Measurements from ENCODE around the gene IRGQ. TPM values are rescaled to one million over a fixed set of nuclear protein-coding genes. Genes with fewer than 3 reads are reported as not detected.

Gene IRGQ
- total RNA-seq, 1 donor from 2014 or later, result 13.1 TPM

DNA sequence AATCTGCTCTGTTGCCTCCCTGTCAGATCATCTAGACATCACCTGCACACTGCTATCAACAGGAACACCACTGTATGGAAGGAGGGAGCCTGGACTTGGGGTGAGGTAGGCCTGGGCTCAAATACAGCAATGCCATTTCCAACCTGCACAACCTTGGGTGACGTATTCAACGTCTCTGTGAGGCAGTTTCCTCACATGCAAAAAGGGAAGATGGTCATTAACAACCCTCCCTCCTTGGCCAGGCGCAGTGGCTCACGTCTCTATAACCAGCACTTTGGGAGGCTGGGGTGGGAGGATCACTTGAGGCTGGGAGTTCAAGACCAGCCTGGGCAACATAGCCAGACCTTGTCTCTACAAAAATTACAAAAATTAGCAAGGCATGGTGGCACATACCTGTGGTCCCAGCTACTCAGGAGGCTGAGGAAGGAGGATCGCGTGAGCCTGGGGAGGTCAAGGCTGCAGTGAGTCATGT, 33.7 kb downstream of the IRGQ start:
- ChIA-PET POLR2A (interaction anchor here (0.7 to 2.2 kb wide), 3 partner anchors 13 to 41 kb away, joined by 4 to 7 read pairs (median 6); partner anchors contain the start of genes IRGQ and XRCC1), CTCF (interaction anchor here (0.9 kb wide), 1 partner anchor 33 kb away, joined by 3 read pairs; no protein-coding TSS in a partner anchor)
- Mint-ChIP-seq H3K4me3 (peak overlapping the region; percentile 56), H3K36me3 (ENCODE audit: low read depth) (peaks cover 27% of the 10 kb centered on the region), H3K27me3 (no peaks in the 10 kb centered on the region), H3K4me1 (peaks cover 58% of the 10 kb centered on the region), H3K9me3 (no peaks in the 10 kb centered on the region), H3K27ac (peak overlapping the region; percentile 93)
- ATAC-seq (ENCODE audit: low read depth) (no peak), DNase-seq (peak; percentile 34)
- TF ChIP-seq, protein P1, sequence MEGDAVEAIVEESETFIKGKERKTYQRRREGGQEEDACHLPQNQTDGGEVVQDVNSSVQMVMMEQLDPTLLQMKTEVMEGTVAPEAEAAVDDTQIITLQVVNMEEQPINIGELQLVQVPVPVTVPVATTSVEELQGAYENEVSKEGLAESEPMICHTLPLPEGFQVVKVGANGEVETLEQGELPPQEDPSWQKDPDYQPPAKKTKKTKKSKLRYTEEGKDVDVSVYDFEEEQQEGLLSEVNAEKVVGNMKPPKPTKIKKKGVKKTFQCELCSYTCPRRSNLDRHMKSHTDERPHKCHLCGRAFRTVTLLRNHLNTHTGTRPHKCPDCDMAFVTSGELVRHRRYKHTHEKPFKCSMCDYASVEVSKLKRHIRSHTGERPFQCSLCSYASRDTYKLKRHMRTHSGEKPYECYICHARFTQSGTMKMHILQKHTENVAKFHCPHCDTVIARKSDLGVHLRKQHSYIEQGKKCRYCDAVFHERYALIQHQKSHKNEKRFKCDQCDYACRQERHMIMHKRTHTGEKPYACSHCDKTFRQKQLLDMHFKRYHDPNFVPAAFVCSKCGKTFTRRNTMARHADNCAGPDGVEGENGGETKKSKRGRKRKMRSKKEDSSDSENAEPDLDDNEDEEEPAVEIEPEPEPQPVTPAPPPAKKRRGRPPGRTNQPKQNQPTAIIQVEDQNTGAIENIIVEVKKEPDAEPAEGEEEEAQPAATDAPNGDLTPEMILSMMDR (IDR thresholded peaks at IDR 0.05), result no peak
- intact Hi-C loops (cut with micrococcal nuclease), result loop anchor here (1.0 to 10.0 kb wide), 6 partner anchors 13 to 223 kb away; partner anchors contain the start of genes IRGQ, KCNN4, PINLYP and XRCC1

DNA sequence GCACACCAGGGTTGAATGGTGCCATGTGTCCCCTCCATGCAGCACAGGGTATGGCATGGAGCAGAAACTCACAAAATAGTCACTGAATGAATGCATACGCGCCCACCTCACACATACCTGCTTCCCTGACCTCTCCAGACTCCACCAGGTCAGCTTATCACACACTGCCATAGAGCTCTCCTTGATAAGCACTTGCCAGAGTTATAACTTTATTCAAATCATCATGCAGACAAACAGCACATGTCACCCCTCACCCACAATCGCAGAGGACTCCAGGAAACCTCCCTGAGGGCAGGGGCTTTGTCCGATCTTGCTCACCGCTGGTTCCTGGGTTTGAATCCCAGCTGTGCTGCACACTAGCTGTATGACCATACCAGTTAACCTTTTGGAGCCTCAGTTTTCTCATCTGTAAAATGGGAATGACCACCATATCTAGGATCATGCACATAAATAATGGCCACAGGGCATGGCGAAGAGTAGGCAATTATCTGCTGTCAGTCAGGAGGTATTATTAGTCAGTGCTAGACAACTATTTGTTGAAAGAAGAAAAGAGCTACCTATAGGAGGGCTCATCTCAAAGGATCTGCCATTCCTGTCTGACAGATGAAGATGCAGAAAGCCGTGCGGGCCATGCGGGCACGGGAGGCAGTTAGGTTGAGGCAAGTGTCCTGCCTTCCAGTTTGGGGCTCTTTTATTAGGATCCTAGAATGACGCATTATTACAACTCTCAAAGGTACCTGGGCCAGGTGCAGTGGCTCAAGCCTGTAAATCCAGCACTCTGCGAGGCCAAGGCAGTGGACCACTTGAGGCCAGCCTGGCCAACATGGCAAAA, 34.6 kb downstream of the IRGQ start:
- no peak for ATAC-seq (ENCODE audit: low read depth)
- no peak for DNase-seq
- intact Hi-C loops (cut with micrococcal nuclease), result loop anchor here (10.0 kb wide), 1 partner anchor 223 kb away; the partner anchor contains the start of gene KCNN4
- TF ChIP-seq, protein P1 (IDR thresholded peaks at IDR 0.05), result no peak
- CTCF ChIA-PET, result interaction anchor here (1.0 kb wide), 1 partner anchor 114 kb away, joined by 3 read pairs; no protein-coding TSS in a partner anchor
- Mint-ChIP-seq H3K4me1 (peaks cover 56% of the 10 kb centered on the region), H3K27ac (peak overlapping the region; percentile 93), H3K36me3 (ENCODE audit: low read depth) (peaks cover 26% of the 10 kb centered on the region), H3K9me3 (no peaks in the 10 kb centered on the region), H3K4me3 (no peak overlapping the region), H3K27me3 (no peaks in the 10 kb centered on the region)
- POLR2A ChIA-PET, result interaction anchor here (0.7 to 2.2 kb wide), 3 partner anchors 14 to 42 kb away, joined by 4 to 7 read pairs (median 6); partner anchors contain the start of gene XRCC1

DNA sequence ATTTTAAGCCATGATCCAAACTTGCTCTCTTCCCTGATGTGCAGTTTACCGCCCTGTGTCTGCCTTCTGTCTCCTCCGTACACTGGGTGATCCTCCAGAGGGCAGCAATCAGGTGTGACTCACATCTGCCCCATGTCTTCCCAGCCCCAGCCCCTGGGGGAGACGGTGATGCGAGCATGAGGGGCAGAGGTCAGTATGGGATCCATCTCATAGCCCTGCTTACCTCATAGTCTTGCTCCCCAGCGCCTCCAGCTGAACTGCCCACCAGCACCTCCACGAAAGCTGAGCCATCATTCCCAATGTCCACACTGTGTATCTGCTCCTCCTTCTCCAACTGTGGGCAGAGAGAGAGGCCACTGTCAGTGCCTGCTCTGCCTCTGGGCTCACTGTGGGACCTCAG, 35.2 kb downstream of the IRGQ start:
- Mint-ChIP-seq H3K4me3 (no peak overlapping the region), H3K27me3 (no peaks in the 10 kb centered on the region), H3K9me3 (no peaks in the 10 kb centered on the region), H3K27ac (peak overlapping the region; percentile 93), H3K36me3 (ENCODE audit: low read depth) (peaks cover 26% of the 10 kb centered on the region), H3K4me1 (peaks cover 56% of the 10 kb centered on the region)
- DNase-seq (no peak), ATAC-seq (ENCODE audit: low read depth) (no peak)
- TF ChIP-seq, protein P1 (IDR thresholded peaks at IDR 0.05), result no peak
- ChIA-PET CTCF (interaction anchor here (1.0 kb wide), 1 partner anchor 114 kb away, joined by 3 read pairs; no protein-coding TSS in a partner anchor), POLR2A (interaction anchor here (0.7 to 1.2 kb wide), 2 partner anchors 27 to 34 kb away, joined by 3 to 4 read pairs; no protein-coding TSS in a partner anchor)
- intact Hi-C loops (cut with micrococcal nuclease), result loop anchor here (10.0 kb wide), 1 partner anchor 224 kb away; the partner anchor contains the start of gene KCNN4

DNA sequence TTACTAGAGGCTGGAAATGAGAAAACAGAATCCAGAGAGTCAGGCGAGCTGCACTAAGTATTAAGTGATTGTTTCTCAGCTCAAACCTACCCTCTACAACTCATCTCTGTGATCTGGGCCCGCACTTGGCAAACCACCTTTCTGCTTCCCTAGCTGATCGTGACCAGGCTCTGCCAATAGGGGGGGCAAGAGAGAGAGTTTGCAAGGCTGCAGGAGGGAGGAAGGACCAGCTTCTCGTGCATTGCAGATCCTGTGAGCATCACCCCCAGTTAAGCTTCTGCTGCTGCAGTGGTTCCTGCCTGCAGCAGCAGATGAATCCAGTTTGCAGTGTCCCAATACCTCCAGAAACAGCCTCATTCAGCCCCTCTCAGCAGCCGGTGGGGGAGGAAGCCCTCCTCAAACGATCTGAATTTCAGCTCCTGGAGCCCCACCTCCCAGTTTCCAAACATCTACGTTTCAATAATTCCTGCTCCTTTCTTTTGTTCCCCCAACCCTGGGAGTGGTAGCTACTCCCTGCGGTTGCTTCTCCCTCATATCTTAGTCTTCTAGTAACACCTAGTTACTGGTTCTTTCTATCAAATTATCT, 40.7 kb downstream of the IRGQ start:
- Mint-ChIP-seq H3K27ac (no peak overlapping the region), H3K4me3 (no peak overlapping the region), H3K9me3 (no peaks in the 10 kb centered on the region), H3K27me3 (no peaks in the 10 kb centered on the region), H3K36me3 (ENCODE audit: low read depth) (peaks cover 57% of the 10 kb centered on the region), H3K4me1 (peaks cover 13% of the 10 kb centered on the region)
- intact Hi-C loops (cut with micrococcal nuclease), result loop anchor here (1.0 to 10.0 kb wide), 6 partner anchors 22 to 254 kb away; partner anchors contain the start of gene ZNF575
- TF ChIP-seq, protein P1 (IDR thresholded peaks at IDR 0.05), result no peak
- peak; percentile 98 for ATAC-seq (ENCODE audit: low read depth)
- CTCF ChIA-PET, result interaction anchor here (0.5 to 7.8 kb wide), 23 partner anchors 9 to 255 kb away, joined by 3 to 92 read pairs (median 6); partner anchors contain the start of genes IRGQ, PINLYP, XRCC1 and ZNF575
- POLR2A ChIA-PET, result interaction anchor here (1.6 kb wide), 1 partner anchor 39 kb away, joined by 10 read pairs; no protein-coding TSS in a partner anchor
- DNase-seq, result peak; percentile 55

Data from activated B cell treated with CpG ODN at 0.5 μM for 24 hours (primary cell).